Panc1 (cell line): ENCODE results near the gene LYPLA2. TPM values are rescaled to one million over a fixed set of nuclear protein-coding genes. Genes with fewer than 3 reads are reported as not detected.
A peak's percentile ranks its signal among the peaks of the same experiment; 100 is the strongest.
"Not testable (repeated sequence)": the region's sequence is repeated elsewhere in the genome, so short reads cannot be mapped to it uniquely, and the experiment has no call there.

Experiments used
- ATAC-seq: fragments of 200-7000 bp; cut with Tn5 transposase; 2 replicates; pipeline ENCODE4 v1.9.1; 2020; ENCODE audit warnings: mild to moderate bottlenecking, moderate library complexity
- BruUV-seq: library from RNA; stranded (reverse); fragments of 400-500 nt; replicated peaks from 2 replicates; lab custom pipeline; 2021; lab: Mats Ljungman, UMichigan
- CTCF ChIA-PET: fragments of 300-600 bp; sonication (Branson Sonifier 250); formaldehyde crosslinking; loops from one replicate; lab custom pipeline; 2022; ENCODE audit warnings: antibody characterized with exemption; lab: Charles Lee
- POLR2A ChIA-PET: fragments of 300-600 bp; sonication (Branson Sonifier 250); formaldehyde crosslinking; loops from one replicate; lab custom pipeline; 2022; ENCODE audit warnings: antibody characterized with exemption; lab: Charles Lee
- DNase-seq: peaks from one replicate; pipeline ENCODE4 v3.0.0-alpha.2; 2010; ENCODE audit warnings: low read depth, low spot score
- H3K27ac ChIP-seq: 2 replicates; pipeline ENCODE4 v1.5.1; 2011; ENCODE audit warnings: mild to moderate bottlenecking, low read length, inconsistent platforms
- H3K27me3 ChIP-seq: fragments of 200-500 bp; sonication (Bioruptor generic); 2 replicates; pipeline ENCODE4 v1.6.0; 2014; ENCODE audit warnings: low read length, inconsistent platforms; ENCODE audit not compliant: control insufficient read depth, insufficient read depth
- H3K36me3 ChIP-seq: fragments of 200-500 bp; sonication (Bioruptor generic); 2 replicates; pipeline ENCODE4 v1.5.1; 2014; ENCODE audit warnings: inconsistent platforms, mild to moderate bottlenecking, low read length, moderate library complexity; ENCODE audit not compliant: control insufficient read depth, insufficient read depth
- H3K4me1 ChIP-seq: 2 replicates; pipeline ENCODE4 v1.5.1; 2011; ENCODE audit warnings: inconsistent platforms, mild to moderate bottlenecking, low read length, moderate library complexity; ENCODE audit not compliant: control insufficient read depth, insufficient read depth
- H3K4me3 ChIP-seq, 2 experiments: 2 replicates each; pipeline ENCODE4 v1.5.1; 2011 to 2012; ENCODE audit warnings: low read depth in 2 of 2, low read length in 2 of 2, mild to moderate bottlenecking in 2 of 2, inconsistent platforms in 1 of 2, moderate library complexity in 1 of 2
- H3K9me3 ChIP-seq: fragments of 200-500 bp; sonication (Bioruptor generic); 2 replicates; pipeline ENCODE4 v1.5.1; 2014; ENCODE audit warnings: low read depth, mild to moderate bottlenecking, inconsistent platforms, low read length, moderate library complexity; ENCODE audit not compliant: control insufficient read depth, insufficient read depth
- POLR2AphosphoS5 ChIP-seq: IDR thresholded peaks from 2 replicates; pipeline ENCODE4 v1.6.1; 2012; ENCODE audit warnings: mild to moderate bottlenecking, low read depth, low read length, moderate library complexity
- SIN3A ChIP-seq: IDR thresholded peaks from 2 replicates; pipeline ENCODE4 v1.6.1; 2012; ENCODE audit warnings: low read depth, mild to moderate bottlenecking, low read length, moderate library complexity, borderline replicate concordance; ENCODE audit not compliant: insufficient read depth
- TCF7L2 ChIP-seq: IDR thresholded peaks from 2 replicates; pipeline ENCODE4 v1.6.1; 2011; ENCODE audit warnings: mild to moderate bottlenecking, low read depth, low read length, inconsistent platforms
- in situ Hi-C: cut with HindIII; loops from 2 replicates; pipeline ENCODE4 v1.10.0; 2016; ENCODE audit warnings: low sequenced_read_pairs, low pct_unique_long_range_greater_than_20kb
- intact Hi-C: fragments of 100-400 bp; cut with micrococcal nuclease; formaldehyde crosslinking; loops from one replicate; pipeline ENCODE4 v1.10.0; 2022; ENCODE audit not compliant: unreplicated experiment
- total RNA-seq: library from RNA; stranded (reverse); gene quantifications from one replicate; pipeline ENCODE4 v1.2.1, GENCODE V29; 2021; ENCODE audit not compliant: unreplicated experiment
- TF ChIP-seq, protein P1 (sequence below): fragments of 450-650 bp; IDR thresholded peaks from 2 replicates; pipeline ENCODE4 v1.5.1; 2017; ENCODE audit warnings: mild to moderate bottlenecking
- TF ChIP-seq, protein P2 (sequence below), 2 experiments: IDR thresholded peaks; 2 replicates each; pipeline ENCODE4 v1.6.1; 2011 to 2012; ENCODE audit warnings: low read depth in 2 of 2, control low read depth in 1 of 2, low read length in 1 of 2, mild to moderate bottlenecking in 1 of 2, moderate library complexity in 1 of 2; ENCODE audit not compliant: insufficient read depth in 1 of 2

Gene LYPLA2
- total RNA-seq, 1 experiment from 2014 or later = 82.9 TPM

DNA sequence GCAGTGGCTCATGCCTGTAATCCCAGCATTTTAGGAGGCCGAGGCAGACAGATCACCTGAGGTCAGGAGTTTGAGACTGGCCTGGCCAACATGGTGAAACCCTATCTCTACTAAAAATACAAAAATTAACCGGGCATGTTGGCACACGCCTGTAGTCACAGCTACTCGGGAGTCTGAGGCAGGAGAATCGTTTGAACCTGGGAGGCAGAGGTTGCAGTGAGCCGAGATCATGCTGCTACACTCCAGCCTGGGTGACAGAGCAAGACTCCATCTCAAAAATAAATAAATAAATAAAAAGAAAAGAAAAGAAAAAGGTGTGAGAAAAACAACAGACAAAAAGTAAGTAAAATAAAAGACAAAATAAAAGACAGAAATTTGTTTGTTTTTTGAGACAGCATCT is 43.2 kb downstream of the LYPLA2 start:
- intact Hi-C loops, H3K4me3 ChIP-seq, H3K4me1 ChIP-seq, ATAC-seq, H3K9me3 ChIP-seq, in situ Hi-C loops, H3K27me3 ChIP-seq, DNase-seq, BruUV-seq, H3K27ac ChIP-seq, H3K36me3 ChIP-seq: not testable (repeated sequence)
- ChIA-PET POLR2A (interaction anchor here (0.6 kb wide), 1 partner anchor 218 kb away, joined by 3 read pairs; no protein-coding TSS in a partner anchor), CTCF (interaction anchor here (0.6 kb wide), 1 partner anchor 277 kb away, joined by 3 read pairs; no protein-coding TSS in a partner anchor)

DNA sequence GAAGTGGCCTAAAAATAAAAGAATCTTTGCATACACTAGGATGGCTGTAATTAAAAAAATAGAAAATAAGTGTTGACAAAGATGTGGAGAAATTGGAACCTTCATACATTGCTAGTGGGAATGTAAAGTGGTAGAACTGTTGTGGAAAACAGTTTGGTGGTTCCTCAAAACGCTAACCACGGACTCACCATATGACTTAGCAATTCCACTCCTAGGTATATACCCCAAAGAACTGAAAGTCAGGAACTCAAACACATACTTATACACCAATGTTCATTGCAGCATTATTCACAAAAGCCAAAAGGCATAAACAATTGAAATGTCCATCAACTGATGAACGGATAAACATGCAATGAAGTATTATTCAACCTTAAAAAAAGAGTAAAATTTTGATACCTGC is 45.1 kb downstream of the LYPLA2 start:
- in situ Hi-C loops = no loop called here
- H3K9me3 ChIP-seq = no peaks in the 10 kb centered on the region
- DNase-seq (no peak), ATAC-seq (no peak)
- ChIA-PET CTCF (no interaction called here), POLR2A (no interaction called here)
- no peaks in the 10 kb centered on the region for H3K27me3 ChIP-seq
- H3K4me3 ChIP-seq = no peak overlapping the region
- BruUV-seq = no TSS peak
- TF ChIP-seq, protein P1, sequence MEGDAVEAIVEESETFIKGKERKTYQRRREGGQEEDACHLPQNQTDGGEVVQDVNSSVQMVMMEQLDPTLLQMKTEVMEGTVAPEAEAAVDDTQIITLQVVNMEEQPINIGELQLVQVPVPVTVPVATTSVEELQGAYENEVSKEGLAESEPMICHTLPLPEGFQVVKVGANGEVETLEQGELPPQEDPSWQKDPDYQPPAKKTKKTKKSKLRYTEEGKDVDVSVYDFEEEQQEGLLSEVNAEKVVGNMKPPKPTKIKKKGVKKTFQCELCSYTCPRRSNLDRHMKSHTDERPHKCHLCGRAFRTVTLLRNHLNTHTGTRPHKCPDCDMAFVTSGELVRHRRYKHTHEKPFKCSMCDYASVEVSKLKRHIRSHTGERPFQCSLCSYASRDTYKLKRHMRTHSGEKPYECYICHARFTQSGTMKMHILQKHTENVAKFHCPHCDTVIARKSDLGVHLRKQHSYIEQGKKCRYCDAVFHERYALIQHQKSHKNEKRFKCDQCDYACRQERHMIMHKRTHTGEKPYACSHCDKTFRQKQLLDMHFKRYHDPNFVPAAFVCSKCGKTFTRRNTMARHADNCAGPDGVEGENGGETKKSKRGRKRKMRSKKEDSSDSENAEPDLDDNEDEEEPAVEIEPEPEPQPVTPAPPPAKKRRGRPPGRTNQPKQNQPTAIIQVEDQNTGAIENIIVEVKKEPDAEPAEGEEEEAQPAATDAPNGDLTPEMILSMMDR = no peak
- TF ChIP-seq POLR2AphosphoS5 = no peak
- TF ChIP-seq, protein P2, sequence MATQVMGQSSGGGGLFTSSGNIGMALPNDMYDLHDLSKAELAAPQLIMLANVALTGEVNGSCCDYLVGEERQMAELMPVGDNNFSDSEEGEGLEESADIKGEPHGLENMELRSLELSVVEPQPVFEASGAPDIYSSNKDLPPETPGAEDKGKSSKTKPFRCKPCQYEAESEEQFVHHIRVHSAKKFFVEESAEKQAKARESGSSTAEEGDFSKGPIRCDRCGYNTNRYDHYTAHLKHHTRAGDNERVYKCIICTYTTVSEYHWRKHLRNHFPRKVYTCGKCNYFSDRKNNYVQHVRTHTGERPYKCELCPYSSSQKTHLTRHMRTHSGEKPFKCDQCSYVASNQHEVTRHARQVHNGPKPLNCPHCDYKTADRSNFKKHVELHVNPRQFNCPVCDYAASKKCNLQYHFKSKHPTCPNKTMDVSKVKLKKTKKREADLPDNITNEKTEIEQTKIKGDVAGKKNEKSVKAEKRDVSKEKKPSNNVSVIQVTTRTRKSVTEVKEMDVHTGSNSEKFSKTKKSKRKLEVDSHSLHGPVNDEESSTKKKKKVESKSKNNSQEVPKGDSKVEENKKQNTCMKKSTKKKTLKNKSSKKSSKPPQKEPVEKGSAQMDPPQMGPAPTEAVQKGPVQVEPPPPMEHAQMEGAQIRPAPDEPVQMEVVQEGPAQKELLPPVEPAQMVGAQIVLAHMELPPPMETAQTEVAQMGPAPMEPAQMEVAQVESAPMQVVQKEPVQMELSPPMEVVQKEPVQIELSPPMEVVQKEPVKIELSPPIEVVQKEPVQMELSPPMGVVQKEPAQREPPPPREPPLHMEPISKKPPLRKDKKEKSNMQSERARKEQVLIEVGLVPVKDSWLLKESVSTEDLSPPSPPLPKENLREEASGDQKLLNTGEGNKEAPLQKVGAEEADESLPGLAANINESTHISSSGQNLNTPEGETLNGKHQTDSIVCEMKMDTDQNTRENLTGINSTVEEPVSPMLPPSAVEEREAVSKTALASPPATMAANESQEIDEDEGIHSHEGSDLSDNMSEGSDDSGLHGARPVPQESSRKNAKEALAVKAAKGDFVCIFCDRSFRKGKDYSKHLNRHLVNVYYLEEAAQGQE (IDR thresholded peaks at IDR 0.05; ENCODE audit: insufficient read depth in 1 of 2, low read depth in 2 of 2, low read length in 1 of 2) = no peak
- no peak for TF ChIP-seq SIN3A
- no peak for TF ChIP-seq TCF7L2
- H3K4me1 ChIP-seq = 0 out of 2 replicates have a peak, but pooled peaks cover 3% of the 10 kb centered on the region
- intact Hi-C loops = no loop called here
- no peaks in the 10 kb centered on the region for H3K36me3 ChIP-seq
- H3K27ac ChIP-seq = no peak overlapping the region

DNA sequence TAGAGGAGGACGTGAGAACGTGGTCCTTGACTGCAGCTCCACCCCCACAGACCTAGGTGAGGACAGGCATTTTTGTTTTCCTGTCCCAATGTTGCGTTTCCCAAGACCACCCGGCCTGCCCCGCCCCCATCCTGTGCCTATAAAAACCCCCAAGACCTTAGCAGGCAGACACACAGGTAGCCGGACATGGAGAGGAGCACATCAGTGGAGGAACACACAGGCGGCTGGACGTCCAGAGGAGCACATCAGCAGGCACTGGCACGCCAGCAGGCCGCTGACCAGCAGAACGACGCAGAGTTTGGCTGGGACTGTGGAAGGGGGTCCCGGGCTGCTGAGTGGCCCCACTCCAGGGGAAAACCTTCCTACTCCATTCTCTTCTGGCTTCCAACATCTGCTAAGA is 47.0 kb downstream of the LYPLA2 start:
- Histone ChIP-seq H3K4me1 (0 out of 2 replicates have a peak, but pooled peaks cover 3% of the 10 kb centered on the region), H3K9me3 (no peaks in the 10 kb centered on the region), H3K4me3 (peak overlapping the region; percentile 42 to 53), H3K27me3 (no peaks in the 10 kb centered on the region), H3K27ac (no peak overlapping the region), H3K36me3 (no peaks in the 10 kb centered on the region)
- DNase-seq (no peak), ATAC-seq (peak; percentile 69)
- ChIA-PET POLR2A (no interaction called here), CTCF (interaction anchor here (0.6 kb wide), 1 partner anchor 54 kb away, joined by 4 read pairs; no protein-coding TSS in a partner anchor)
- in situ Hi-C loops (no loop called here), intact Hi-C loops (no loop called here)
- TF ChIP-seq SIN3A = no peak
- TF ChIP-seq, protein P2 (IDR thresholded peaks at IDR 0.05; ENCODE audit: insufficient read depth in 1 of 2, low read depth in 2 of 2, low read length in 1 of 2) = no peak
- TF ChIP-seq TCF7L2 = no peak
- TF ChIP-seq, protein P1 = no peak
- no peak for TF ChIP-seq POLR2AphosphoS5
- BruUV-seq = no TSS peak
